ENCODE data around the gene TTC8. TPM values are rescaled to one million over a fixed set of nuclear protein-coding genes. Genes with fewer than 3 reads are reported as not detected.

The TTC8 gene
- total RNA-seq, 1 experiment from 2014 or later: 9.2 TPM

GRCh38 chr14:88844980-88845491, 20.6 kb downstream of the TTC8 start:
- H3K4me2 ChIP-seq (ENCODE audit: insufficient read depth, insufficient read length, low read length): no peak overlapping the region
- H3K23me2 ChIP-seq (ENCODE audit: insufficient read length, low read depth, low read length, poor library complexity, severe bottlenecking): no peaks in the 10 kb centered on the region
- WGBS (ENCODE audit: extremely low coverage, insufficient read length, low lambda C conversion rate): no CpG with 5 or more reads among the region's 2 CpGs
- H4K8ac ChIP-seq (replicated peaks; ENCODE audit: insufficient read length, low read depth, low read length): no peak overlapping the region
- H3K4me1 ChIP-seq (ENCODE audit: insufficient read depth, low read length): no peaks in the 10 kb centered on the region
- H3K14ac ChIP-seq (ENCODE audit: insufficient read depth, low read length): no peak overlapping the region
- no peak for DNase-seq
- no peak overlapping the region for H2BK12ac ChIP-seq (ENCODE audit: insufficient read length, low read depth, low read length)
- no peaks in the 10 kb centered on the region for H4K20me1 ChIP-seq (ENCODE audit: control insufficient read depth, insufficient read depth, insufficient read length)
- no peak overlapping the region for H3K56ac ChIP-seq (ENCODE audit: insufficient read length, low read depth, low read length)
- H3K27me3 ChIP-seq (ENCODE audit: insufficient read depth, low read length): no peaks in the 10 kb centered on the region
- Mint-ChIP-seq H3K27ac (no peak overlapping the region), H3K27me3 (ENCODE audit: low read depth) (no peaks in the 10 kb centered on the region), H3K36me3 (ENCODE audit: insufficient read depth in 1 of 3, low read depth in 3 of 3) (no peaks in the 10 kb centered on the region; a peak in 3 of 7 replicates), H3K4me1 (peaks cover 3 to 7% of the 10 kb centered on the region in 2 experiments; a peak in 2 of 4 replicates), H3K4me3 (no peak overlapping the region), H3K9me3 (no peaks in the 10 kb centered on the region)
- no peak overlapping the region for H3K23ac ChIP-seq (ENCODE audit: insufficient read length, low read depth, low read length)
- no peaks in the 10 kb centered on the region for H3K9me3 ChIP-seq (ENCODE audit: control insufficient read depth, low read depth, low read length)
- no peak overlapping the region for H3K9ac ChIP-seq (ENCODE audit: extremely low read depth, insufficient read length, low read length)
- H2BK15ac ChIP-seq (ENCODE audit: low read depth, low read length): no peak overlapping the region
- H3K4ac ChIP-seq (ENCODE audit: low read depth, low read length): no peak overlapping the region
- H3K79me1 ChIP-seq (ENCODE audit: insufficient read depth, low read depth, low read length, poor library complexity, severe bottlenecking): no peaks in the 10 kb centered on the region
- H3K27ac ChIP-seq (ENCODE audit: insufficient read length, low read depth, low read length): no peak overlapping the region
- H2AFZ ChIP-seq (ENCODE audit: low read length): no peak overlapping the region
- H2BK20ac ChIP-seq (ENCODE audit: low read depth, low read length, poor library complexity, severe bottlenecking): no peak overlapping the region
- no peak overlapping the region for H3K18ac ChIP-seq (ENCODE audit: insufficient read length, low read depth, low read length)
- H4K5ac ChIP-seq (ENCODE audit: insufficient read length, low read depth, low read length): no peak overlapping the region
- H2BK5ac ChIP-seq (ENCODE audit: insufficient read length, low read length): no peak overlapping the region
- no peak overlapping the region for H2AK5ac ChIP-seq (ENCODE audit: insufficient read length, low read length)
- H2BK120ac ChIP-seq (ENCODE audit: low read depth, low read length, poor library complexity, severe bottlenecking): no peak overlapping the region
- no peak overlapping the region for H4K91ac ChIP-seq (ENCODE audit: insufficient read length, low read depth, low read length)
- no peaks in the 10 kb centered on the region for H3K79me2 ChIP-seq (ENCODE audit: insufficient read depth, low read length)
- no peak overlapping the region for H3T11ph ChIP-seq (ENCODE audit: low read length)
- no peak for TF ChIP-seq CTCF (conservative IDR thresholded peaks at IDR 0.05)

Measured in H9 (cell line).